Liver (tissue), 9 donors: ENCODE measurements around the gene TM9SF1. TPM values are rescaled to one million over a fixed set of nuclear protein-coding genes. Genes with fewer than 3 reads are reported as not detected.

ENCODE experiments used
- DNase-seq: peaks from one replicate; pipeline ENCODE4 v3.0.0-alpha.2; 2017; ENCODE audit warnings: low spot score
- H3K27ac ChIP-seq, 2 donors: one replicate each; pipeline ENCODE4 v1.7.0; 2013; ENCODE audit warnings: inconsistent platforms in 2 of 2, low read length in 2 of 2, control low read depth in 1 of 2, low read depth in 1 of 2, mild to moderate bottlenecking in 1 of 2
- H3K27me3 ChIP-seq, 4 donors: one replicate each; pipeline versions ENCODE4 v1.6.1 to v1.7.0; 2013; ENCODE audit warnings: low read length in 3 of 4, inconsistent platforms in 1 of 4, mild to moderate bottlenecking in 1 of 4, moderate library complexity in 1 of 4; ENCODE audit not compliant: control insufficient read depth in 4 of 4, insufficient read depth in 4 of 4
- H3K36me3 ChIP-seq, 4 donors: one replicate each; pipeline versions ENCODE4 v1.6.1 to v1.7.0; 2013; ENCODE audit warnings: low read length in 3 of 4, mild to moderate bottlenecking in 3 of 4, low read depth in 1 of 4, moderate library complexity in 1 of 4; ENCODE audit not compliant: control insufficient read depth in 4 of 4, insufficient read depth in 3 of 4
- H3K4me1 ChIP-seq, 4 donors: one replicate each; pipeline versions ENCODE4 v1.6.1 to v1.7.0; 2013; ENCODE audit warnings: low read length in 3 of 4, mild to moderate bottlenecking in 3 of 4, moderate library complexity in 1 of 4; ENCODE audit not compliant: control insufficient read depth in 4 of 4, insufficient read depth in 4 of 4
- H3K4me3 ChIP-seq, 3 donors: one replicate each; pipeline versions ENCODE4 v1.6.1 to v1.7.0; 2013; ENCODE audit warnings: low read length in 3 of 3, control low read depth in 1 of 3, low read depth in 1 of 3, mild to moderate bottlenecking in 1 of 3
- H3K9ac ChIP-seq, 2 donors: one replicate each; pipeline ENCODE4 v1.7.0; 2013; ENCODE audit warnings: low read length in 2 of 2, mild to moderate bottlenecking in 2 of 2, moderate library complexity in 2 of 2, control low read depth in 1 of 2, low read depth in 1 of 2
- H3K9me3 ChIP-seq, 4 donors: one replicate each; pipeline versions ENCODE4 v1.6.1 to v1.7.0; 2013; ENCODE audit warnings: low read length in 3 of 4; ENCODE audit not compliant: control insufficient read depth in 4 of 4
- ATF3 ChIP-seq: IDR thresholded peaks from 2 replicates; pipeline ENCODE4 v1.6.1; 2016; ENCODE audit warnings: antibody characterized with exemption
- CTCF ChIP-seq: fragments of 150-350 bp; IDR thresholded peaks from 2 replicates; pipeline ENCODE4 v1.5.1; 2017; ENCODE audit warnings: improper control_type of control experiment, low read depth, low read length; ENCODE audit not compliant: missing input control
- EGR1 ChIP-seq, 2 donors: IDR thresholded peaks; 2 replicates each; pipeline ENCODE4 v1.6.1; 2016 to 2018; ENCODE audit warnings: antibody characterized with exemption in 2 of 2, low read depth in 2 of 2
- FOXA1 ChIP-seq: IDR thresholded peaks from 2 replicates; pipeline ENCODE4 v1.6.1; 2016; ENCODE audit warnings: antibody characterized with exemption
- FOXA2 ChIP-seq: IDR thresholded peaks from 2 replicates; pipeline ENCODE4 v1.6.1; 2016; ENCODE audit warnings: antibody characterized with exemption
- GABPA ChIP-seq, 2 donors: IDR thresholded peaks in 1 of 2; conservative IDR thresholded peaks in 1 of 2; 2 replicates each; pipeline ENCODE4 v1.6.1; 2016; ENCODE audit warnings: antibody characterized with exemption in 2 of 2, mild to moderate bottlenecking in 1 of 2, moderate library complexity in 1 of 2
- HNF4A ChIP-seq, 2 donors: conservative IDR thresholded peaks; 2 replicates each; pipeline ENCODE4 v1.6.1; 2016; ENCODE audit warnings: antibody characterized with exemption in 2 of 2, mild to moderate bottlenecking in 2 of 2
- HNF4G ChIP-seq: IDR thresholded peaks from 2 replicates; pipeline ENCODE4 v1.6.1; 2016; ENCODE audit warnings: antibody characterized with exemption
- JUND ChIP-seq, 2 donors: IDR thresholded peaks; 2 replicates each; pipeline ENCODE4 v1.6.1; 2016; ENCODE audit warnings: antibody characterized with exemption in 2 of 2
- MAX ChIP-seq: IDR thresholded peaks from 2 replicates; pipeline ENCODE4 v1.6.1; 2016; ENCODE audit warnings: antibody characterized with exemption
- NR2F2 ChIP-seq: IDR thresholded peaks from 2 replicates; pipeline ENCODE4 v1.6.1; 2016; ENCODE audit warnings: antibody characterized with exemption
- RAD21 ChIP-seq, 2 donors: IDR thresholded peaks; 2 replicates each; pipeline ENCODE4 v1.6.1; 2016; ENCODE audit warnings: antibody characterized with exemption in 2 of 2, mild to moderate bottlenecking in 2 of 2
- RXRA ChIP-seq, 2 donors: IDR thresholded peaks; 2 replicates each; pipeline ENCODE4 v1.6.1; 2017 to 2018; ENCODE audit warnings: antibody characterized with exemption in 2 of 2, mild to moderate bottlenecking in 1 of 2
- SP1 ChIP-seq: IDR thresholded peaks from 2 replicates; pipeline ENCODE4 v1.6.1; 2018; ENCODE audit warnings: antibody characterized with exemption, mild to moderate bottlenecking
- TAF1 ChIP-seq: conservative IDR thresholded peaks from 2 replicates; pipeline ENCODE4 v1.6.1; 2016; ENCODE audit warnings: antibody characterized with exemption, mild to moderate bottlenecking
- YY1 ChIP-seq: IDR thresholded peaks from 2 replicates; pipeline ENCODE4 v1.6.1; 2016; ENCODE audit warnings: antibody characterized with exemption, mild to moderate bottlenecking
- ZBTB33 ChIP-seq: IDR thresholded peaks from 2 replicates; pipeline ENCODE4 v1.6.1; 2016; ENCODE audit warnings: antibody characterized with exemption
- WGBS: extraction: QIAGEN DNeasy Blood & Tissue Kit; methylation state at CpG from one replicate; pipeline ENCODE4 v1.1.7; 2013; 5-methylcytosine and 5-hydroxymethylcytosine counted together
- polyA plus RNA-seq, 2 donors: library from polyadenylated mRNA; stranded (reverse) in 1 of 2; unstranded in 1 of 2; fragments of 200-250 nt in 1 of 2; fragments of >200 nt in 1 of 2; fragmentation: Nextera tagmentation in 1 of 2; extraction: Ambion mirVana in 1 of 2; gene quantifications; one replicate each; pipeline versions ENCODE4 v1.2.1 to v1.2.3, GENCODE V29; 2013 to 2015
- total RNA-seq, 2 donors: library from RNA; depleted of rRNA; stranded (reverse); fragments of >200 nt; gene quantifications; one replicate each; pipeline ENCODE4 v1.2.3, GENCODE V29; 2014
- donor health status: healthy.
- donor health status: healthy.
- donor health status: healthy.
- donor health status: healthy.
- donor health status: healthy.

Gene TM9SF1
- total and polyA plus RNA-seq, 4 donors: 27.5 to 76.2 (median 38.5) TPM

GRCh38 chr14:24234095-24235005, 39.1 kb upstream of the TM9SF1 start (continued):
- no peak for TF ChIP-seq GABPA (IDR thresholded peaks at IDR 0.05 in 1 of 2, conservative IDR thresholded peaks at IDR 0.05 in 1 of 2)
- no peak for TF ChIP-seq ATF3
- no peak for TF ChIP-seq YY1

GRCh38 chr14:24233538-24233866, 38.3 kb upstream of the TM9SF1 start:
- WGBS: 68% methylated on average over 2 of the region's 2 CpGs
- H3K27ac ChIP-seq: peak overlapping the region in 1 of 2 donors; percentile 80

GRCh38 chr14:24232645-24233537, 37.6 kb upstream of the TM9SF1 start, which contains the start of gene GMPR2:
GMPR2 (plus strand) TSS chr14:24232929; CDS start chr14:24233254, 325 bp downstream.
- no peak for DNase-seq
- TF ChIP-seq ZBTB33 (no peak), FOXA1 (no peak), MAX (no peak), RAD21 (IDR thresholded peaks at IDR 0.05) (no peak), TAF1 (no peak), NR2F2 (peak; percentile 61), JUND (IDR thresholded peaks at IDR 0.05) (no peak), RXRA (IDR thresholded peaks at IDR 0.05) (peak in 1 of 2 donors; percentile 48), FOXA2 (no peak), YY1 (peak; percentile 60), GABPA (IDR thresholded peaks at IDR 0.05 in 1 of 2, conservative IDR thresholded peaks at IDR 0.05 in 1 of 2) (peak; percentile 64 to 89), HNF4A (conservative IDR thresholded peaks at IDR 0.05) (peak; percentile 11 to 22), HNF4G (peak; percentile 26), EGR1 (IDR thresholded peaks at IDR 0.05; ENCODE audit: low read depth in 2 of 2) (no peak)

More at GRCh38 chr14:24233538-24233866, 38.3 kb upstream of the TM9SF1 start:
- Histone ChIP-seq H3K9ac (no peak overlapping the region), H3K4me3 (peak overlapping the region; percentile 76 to 96 (median 85)), H3K9me3 (no peaks in the 10 kb centered on the region), H3K27me3 (no peaks in the 10 kb centered on the region), H3K36me3 (peaks cover 4 to 32% (median 25%) of the 10 kb centered on the region in 4 donors), H3K4me1 (peaks cover 5 to 38% (median 27%) of the 10 kb centered on the region in 4 donors)
- TF ChIP-seq TAF1 (no peak), JUND (IDR thresholded peaks at IDR 0.05) (no peak), NR2F2 (no peak), SP1 (no peak), FOXA1 (no peak), GABPA (IDR thresholded peaks at IDR 0.05 in 1 of 2, conservative IDR thresholded peaks at IDR 0.05 in 1 of 2) (no peak), EGR1 (IDR thresholded peaks at IDR 0.05; ENCODE audit: low read depth in 2 of 2) (no peak), HNF4A (conservative IDR thresholded peaks at IDR 0.05) (no peak), YY1 (no peak), RAD21 (IDR thresholded peaks at IDR 0.05) (no peak), MAX (no peak), CTCF (no peak), RXRA (IDR thresholded peaks at IDR 0.05) (no peak)
- no peak for DNase-seq

More at GRCh38 chr14:24232645-24233537, 37.6 kb upstream of the TM9SF1 start, which contains the start of gene GMPR2:
- Histone ChIP-seq H3K9me3 (no peaks in the 10 kb centered on the region), H3K4me3 (peak within 1 kb of the TSS; percentile 76 to 96 (median 85)), H3K4me1 (peaks cover 5 to 38% (median 27%) of the 10 kb centered on the region in 4 donors), H3K27me3 (no peaks in the 10 kb centered on the region), H3K27ac (peak within 1 kb of the TSS; percentile 80 to 81), H3K36me3 (peaks cover 2 to 26% (median 19%) of the 10 kb centered on the region in 4 donors), H3K9ac (peak within 1 kb of the TSS; percentile 83 to 85)
- WGBS: 4% methylated on average over 38 of the region's 38 CpGs
